Mesenchymal stem cell (in vitro differentiated cells and primary cell): ENCODE data around the gene MEMO1.

Experiments
- DNase-seq: peaks from one replicate; pipeline ENCODE4 v3.0.0-alpha.2; 2013
- H2AFZ ChIP-seq: one replicate; pipeline ENCODE4 v1.6.1; 2013; ENCODE audit warnings: low read depth, mild to moderate bottlenecking, control low read depth, inconsistent platforms, low read length, moderate library complexity
- H2AK5ac ChIP-seq: 2 replicates; pipeline ENCODE4 v1.6.1; 2013; ENCODE audit warnings: low read length, moderate library complexity, mild to moderate bottlenecking, inconsistent platforms; ENCODE audit not compliant: severe bottlenecking
- H2BK120ac ChIP-seq: one replicate; pipeline ENCODE4 v1.6.1; 2013; ENCODE audit warnings: low read depth, mild to moderate bottlenecking, inconsistent platforms, low read length, moderate library complexity
- H2BK12ac ChIP-seq, 2 experiments: one replicate each; pipeline ENCODE4 v1.6.1; 2013; ENCODE audit warnings: inconsistent platforms in 2 of 2, low read length in 2 of 2, mild to moderate bottlenecking in 2 of 2, moderate library complexity in 2 of 2, control low read depth in 1 of 2
- H2BK15ac ChIP-seq: one replicate; pipeline ENCODE4 v1.6.1; 2013; ENCODE audit warnings: mild to moderate bottlenecking, low read depth, inconsistent platforms; ENCODE audit not compliant: poor library complexity, severe bottlenecking
- H2BK5ac ChIP-seq: 2 replicates; pipeline ENCODE4 v1.6.1; 2013; ENCODE audit warnings: low read depth, mild to moderate bottlenecking, low read length, control low read depth, inconsistent platforms; ENCODE audit not compliant: poor library complexity, severe bottlenecking
- H3K14ac ChIP-seq, 2 experiments: one replicate each; pipeline ENCODE4 v1.6.1; 2013; ENCODE audit warnings: inconsistent platforms in 2 of 2, low read length in 2 of 2, control low read depth in 1 of 2, mild to moderate bottlenecking in 1 of 2, moderate library complexity in 1 of 2
- H3K18ac ChIP-seq, 2 experiments: one replicate each; pipeline ENCODE4 v1.6.1; 2013; ENCODE audit warnings: inconsistent platforms in 2 of 2, low read length in 2 of 2, control low read depth in 1 of 2, low read depth in 1 of 2, mild to moderate bottlenecking in 1 of 2
- H3K23ac ChIP-seq, 2 experiments: one replicate each; pipeline ENCODE4 v1.6.1; 2013; ENCODE audit warnings: inconsistent platforms in 2 of 2, low read length in 2 of 2, mild to moderate bottlenecking in 2 of 2, moderate library complexity in 2 of 2, control low read depth in 1 of 2
- H3K27ac ChIP-seq: 2 replicates; pipeline ENCODE4 v1.5.1; 2013; ENCODE audit warnings: mild to moderate bottlenecking, moderate library complexity, low read length, control low read depth, inconsistent platforms; ENCODE audit not compliant: poor library complexity, severe bottlenecking
- H3K27me3 ChIP-seq, 2 experiments: 2 replicates each; pipeline versions ENCODE4 v1.6.1 to v1.7.0; 2013; ENCODE audit warnings: low read length in 2 of 2, mild to moderate bottlenecking in 2 of 2, moderate library complexity in 2 of 2, control low read depth in 1 of 2, inconsistent platforms in 1 of 2; ENCODE audit not compliant: control insufficient read depth in 1 of 2, insufficient read depth in 1 of 2
- H3K36me3 ChIP-seq, 2 experiments: 2 replicates each; pipeline versions ENCODE4 v1.6.1 to v1.7.0; 2013; ENCODE audit warnings: low read length in 2 of 2, control low read depth in 1 of 2, inconsistent platforms in 1 of 2, low read depth in 1 of 2, mild to moderate bottlenecking in 1 of 2; ENCODE audit not compliant: insufficient read depth in 2 of 2, control insufficient read depth in 1 of 2
- H3K4ac ChIP-seq, 2 experiments: one replicate each; pipeline ENCODE4 v1.6.1; 2013; ENCODE audit warnings: inconsistent platforms in 2 of 2, low read length in 2 of 2, mild to moderate bottlenecking in 2 of 2, moderate library complexity in 2 of 2, control low read depth in 1 of 2, low read depth in 1 of 2
- H3K4me1 ChIP-seq: 2 replicates; pipeline ENCODE4 v1.6.1; 2013; ENCODE audit warnings: low read depth, low read length, control low read depth; ENCODE audit not compliant: control insufficient read depth, insufficient read depth
- H3K4me2 ChIP-seq: 2 replicates; pipeline ENCODE4 v1.6.1; 2013; ENCODE audit warnings: low read length, mild to moderate bottlenecking, inconsistent platforms; ENCODE audit not compliant: poor library complexity, severe bottlenecking
- H3K4me3 ChIP-seq, 2 experiments: 2 replicates each; pipeline versions ENCODE4 v1.5.1 to v1.7.0; 2013; ENCODE audit warnings: low read length in 2 of 2, mild to moderate bottlenecking in 2 of 2, control low read depth in 1 of 2, low read depth in 1 of 2; ENCODE audit not compliant: insufficient read depth in 1 of 2
- H3K79me1 ChIP-seq: replicated peaks from 2 replicates; pipeline ENCODE4 v1.6.1; 2013; ENCODE audit warnings: mild to moderate bottlenecking, control low read depth, low read length, inconsistent platforms; ENCODE audit not compliant: poor library complexity, severe bottlenecking
- H3K9ac ChIP-seq: 2 replicates; pipeline ENCODE4 v1.7.0; 2013; ENCODE audit warnings: mild to moderate bottlenecking, low read length, moderate library complexity
- H3K9me3 ChIP-seq: 2 replicates; pipeline ENCODE4 v1.7.0; 2013; ENCODE audit warnings: mild to moderate bottlenecking, low read length; ENCODE audit not compliant: control insufficient read depth
- H4K8ac ChIP-seq: one replicate; pipeline ENCODE4 v1.6.1; 2013; ENCODE audit warnings: inconsistent platforms, mild to moderate bottlenecking, low read length, moderate library complexity
- H4K91ac ChIP-seq: one replicate; pipeline ENCODE4 v1.6.1; 2013; ENCODE audit warnings: mild to moderate bottlenecking, low read length, inconsistent platforms
- WGBS: methylation state at CpG from one replicate; pipeline ENCODE4 v1.1.7; 2013; ENCODE audit warnings: mixed read lengths; 5-methylcytosine and 5-hydroxymethylcytosine counted together

The MEMO1 gene

GRCh38 chr2:32003791-32004190 is 7.0 kb downstream of the MEMO1 start:
- Histone ChIP-seq H3K4ac (no peak overlapping the region), H3K18ac (no peak overlapping the region), H3K79me1 (peaks cover 5% of the 10 kb centered on the region), H3K36me3 (no peaks in the 10 kb centered on the region), H3K27ac (no peak overlapping the region), H3K14ac (no peak overlapping the region), H4K8ac (no peak overlapping the region), H2AK5ac (no peak overlapping the region), H3K27me3 (no peaks in the 10 kb centered on the region), H3K4me2 (no peak overlapping the region), H3K9ac (no peak overlapping the region), H3K4me3 (no peak overlapping the region), H2BK15ac (no peak overlapping the region), H2BK5ac (no peak overlapping the region), H2AFZ (no peak overlapping the region), H2BK120ac (no peak overlapping the region), H3K4me1 (peaks cover 3% of the 10 kb centered on the region), H2BK12ac (no peak overlapping the region), H4K91ac (no peak overlapping the region), H3K9me3 (no peaks in the 10 kb centered on the region), H3K23ac (no peak overlapping the region)
- DNase-seq = no peak
- 100% methylated on average over 2 of the region's 2 CpGs for WGBS

GRCh38 chr2:32002406-32002805 is 8.4 kb downstream of the MEMO1 start:
- no peak overlapping the region for H2BK5ac ChIP-seq
- 100% methylated on average over 1 of the region's 3 CpGs for WGBS
- no peak overlapping the region for H4K91ac ChIP-seq
- H3K4me1 ChIP-seq = peaks cover 3% of the 10 kb centered on the region
- no peak overlapping the region for H3K4me2 ChIP-seq
- H3K4me3 ChIP-seq = no peak overlapping the region
- H2AFZ ChIP-seq = no peak overlapping the region
- H3K14ac ChIP-seq = no peak overlapping the region
- no peak overlapping the region for H2BK120ac ChIP-seq
- H3K18ac ChIP-seq = no peak overlapping the region
- peaks cover 6% of the 10 kb centered on the region for H3K79me1 ChIP-seq
- no peaks in the 10 kb centered on the region for H3K36me3 ChIP-seq
- no peak overlapping the region for H4K8ac ChIP-seq
- H3K27me3 ChIP-seq = no peaks in the 10 kb centered on the region
- H3K27ac ChIP-seq = no peak overlapping the region
- H2BK12ac ChIP-seq = no peak overlapping the region
- no peak overlapping the region for H3K23ac ChIP-seq
- no peak for DNase-seq
- no peaks in the 10 kb centered on the region for H3K9me3 ChIP-seq
- H2AK5ac ChIP-seq = no peak overlapping the region
- no peak overlapping the region for H3K9ac ChIP-seq
- H2BK15ac ChIP-seq = no peak overlapping the region
- H3K4ac ChIP-seq = no peak overlapping the region

- peaks cover 6% of the 10 kb centered on the region for H3K79me1 ChIP-seq
- no peak overlapping the region for H4K8ac ChIP-seq
- no peak overlapping the region for H3K23ac ChIP-seq
- no peak overlapping the region for H3K4ac ChIP-seq
- no peak overlapping the region for H3K9ac ChIP-seq
- no peak overlapping the region for H2AK5ac ChIP-seq
- no peak overlapping the region for H2BK12ac ChIP-seq
- H2BK120ac ChIP-seq = no peak overlapping the region
- 98% methylated on average over 4 of the region's 4 CpGs for WGBS
- H3K36me3 ChIP-seq = no peaks in the 10 kb centered on the region
- no peak overlapping the region for H4K91ac ChIP-seq
- no peak overlapping the region for H2BK5ac ChIP-seq
- no peak overlapping the region for H2AFZ ChIP-seq
- H3K4me2 ChIP-seq = no peak overlapping the region
- H3K4me3 ChIP-seq = no peak overlapping the region
- H3K18ac ChIP-seq = no peak overlapping the region
- H3K27ac ChIP-seq = no peak overlapping the region
- no peaks in the 10 kb centered on the region for H3K27me3 ChIP-seq
- H3K4me1 ChIP-seq = peaks cover 3% of the 10 kb centered on the region
- no peaks in the 10 kb centered on the region for H3K9me3 ChIP-seq
- no peak for DNase-seq
- H2BK15ac ChIP-seq = no peak overlapping the region
- no peak overlapping the region for H3K14ac ChIP-seq
Measured at GRCh38 chr2:31999438-31999837, 11.4 kb downstream of the MEMO1 start.

- Histone ChIP-seq H3K4me1 (peaks cover 3% of the 10 kb centered on the region), H2BK15ac (no peak overlapping the region), H2AFZ (no peak overlapping the region), H2BK5ac (no peak overlapping the region), H4K8ac (no peak overlapping the region), H2BK120ac (no peak overlapping the region), H3K79me1 (peaks cover 6% of the 10 kb centered on the region), H3K4me2 (no peak overlapping the region), H3K27me3 (no peaks in the 10 kb centered on the region), H3K36me3 (no peaks in the 10 kb centered on the region), H3K4me3 (no peak overlapping the region), H2AK5ac (no peak overlapping the region), H3K9ac (no peak overlapping the region), H3K9me3 (no peaks in the 10 kb centered on the region), H3K23ac (no peak overlapping the region), H3K18ac (no peak overlapping the region), H3K27ac (no peak overlapping the region), H4K91ac (no peak overlapping the region), H2BK12ac (no peak overlapping the region), H3K4ac (no peak overlapping the region), H3K14ac (no peak overlapping the region)
- 99% methylated on average over 4 of the region's 4 CpGs for WGBS
- no peak for DNase-seq
Measured at GRCh38 chr2:31998731-31999383, 12.0 kb downstream of the MEMO1 start.
